Pancreas (tissue), 10 donors: ENCODE results near the gene KCNMA1. TPM values are rescaled to one million over a fixed set of nuclear protein-coding genes. Genes with fewer than 3 reads are reported as not detected.

Source experiments
- ATAC-seq, 4 donors: fragments of 200-7000 bp; cut with Tn5 transposase; one replicate each; pipeline versions ENCODE4 v1.8.0 to v1.9.1; 2020; ENCODE audit warnings: mild to moderate bottlenecking in 4 of 4, moderate library complexity in 4 of 4
- DNase-seq, 6 donors: peaks; one replicate each; pipeline ENCODE4 v3.0.0-alpha.2; 2020
- FAIRE-seq: peaks from 2 replicates; lab custom pipeline; 2012; peaks lifted over from hg19 to GRCh38; lab: Jason Lieb, UNC
- H3K27ac ChIP-seq, 4 donors: fragments of 200-600 bp; sonication (generic); 1 replicate in 3 of 4; 2 replicates in 1 of 4; pipeline versions ENCODE4 v1.5.0 to v1.8.0; 2020
- H3K27me3 ChIP-seq, 4 donors: fragments of 200-600 bp; one replicate each; pipeline ENCODE4 v1.8.0; 2021
- H3K36me3 ChIP-seq, 3 donors: fragments of 200-600 bp; sonication (generic) in 1 of 3; one replicate each; pipeline versions ENCODE4 v1.5.0 to v1.8.0; 2020 to 2021
- H3K4me1 ChIP-seq, 3 donors: fragments of 200-600 bp; one replicate each; pipeline ENCODE4 v1.8.0; 2021
- H3K4me3 ChIP-seq, 4 donors: fragments of 200-600 bp; sonication (generic) in 2 of 4; one replicate each; pipeline versions ENCODE4 v1.5.0 to v1.8.0; 2020 to 2021
- H3K9me3 ChIP-seq, 4 donors: fragments of 200-600 bp; one replicate each; pipeline ENCODE4 v1.8.0; 2021
- CTCF ChIP-seq, 4 donors: fragments of 200-600 bp; sonication (generic) in 3 of 4; IDR thresholded peaks; one replicate each; pipeline versions ENCODE4 v1.5.0 to v1.8.0; 2021; ENCODE audit warnings: antibody characterized with exemption in 4 of 4
- WGBS, 2 donors: extraction: QIAGEN DNeasy Blood & Tissue Kit; methylation state at CpG; one replicate each; pipeline ENCODE4 v1.1.7; 2013; 5-methylcytosine and 5-hydroxymethylcytosine counted together
- intact Hi-C, 3 donors: fragments of 100-400 bp; cut with DNase I; formaldehyde crosslinking; loops; one replicate each; pipeline versions ENCODE4 v1.11.1 to v1.14.2; 2022
- polyA plus RNA-seq, 2 donors: library from polyadenylated mRNA; stranded (reverse); fragments of 200-250 nt; gene quantifications; one replicate each; pipeline ENCODE4 v1.2.3, GENCODE V29; 2013
- total RNA-seq, 6 donors: library from RNA; stranded (reverse); fragmentation: NEBNext Ultra II Directional in 4 of 6; extraction: Animal tissue kit (Norgen Biotek cat#: 25700) in 4 of 6; gene quantifications; one replicate each; pipeline versions ENCODE4 v1.2.1 to v1.2.4, GENCODE V29; 2021 to 2023
- donor health status: healthy with polysubstance abuse.
- donor health status: DM: no; HTN: no; CAD: no; lungs with moderate emphysema.
- donor health status: DM: no; HTN: no; CAD: no.
- donor health status: control.
- donor health status: control.
- donor health status: Bipolar disorder and iron deficiency.
- donor health status: DM: yes; HTN: yes; CAD: no.
- donor health status: DM: no; HTN: no; CAD: no.
- donor health status: DM: no; HTN: no; CAD: no.
- donor health status: DM: yes; HTN: yes; CAD: no.

The KCNMA1 gene
- total and polyA plus RNA-seq, 8 donors, result 3.5 to 19.4 (median 9.3) TPM

GRCh38 chr10:77381750-77382149, 255.9 kb downstream of the KCNMA1 start:
- no peak for DNase-seq
- Histone ChIP-seq H3K36me3 (no peaks in the 10 kb centered on the region), H3K4me3 (no peak overlapping the region), H3K9me3 (no peaks in the 10 kb centered on the region), H3K4me1 (peaks cover 27 to 33% (median 28%) of the 10 kb centered on the region in 3 donors), H3K27me3 (no peaks in the 10 kb centered on the region), H3K27ac (no peak overlapping the region)
- WGBS, 2 donors, result 82 to 88% methylated on average over 4 of the region's 4 CpGs
- no peak for ATAC-seq
- no peak for FAIRE-seq
- intact Hi-C loops, result no loop called here
- TF ChIP-seq CTCF (IDR thresholded peaks at IDR 0.05), result no peak

- FAIRE-seq, result no peak
- intact Hi-C loops, result no loop called here
- no peak for ATAC-seq
- no peak for DNase-seq
- H3K27ac ChIP-seq, result no peak overlapping the region
- WGBS, 2 donors, result 94 to 96% methylated on average over 1 of the region's 1 CpG
- no peaks in the 10 kb centered on the region for H3K9me3 ChIP-seq
- no peak overlapping the region for H3K4me3 ChIP-seq
- no peaks in the 10 kb centered on the region for H3K27me3 ChIP-seq
- H3K4me1 ChIP-seq, result peaks cover 27 to 33% (median 29%) of the 10 kb centered on the region in 3 donors
- no peaks in the 10 kb centered on the region for H3K36me3 ChIP-seq
- no peak for TF ChIP-seq CTCF (IDR thresholded peaks at IDR 0.05)
These were observed 256.9 kb downstream of the KCNMA1 start for GRCh38 chr10:77380723-77381122.

GRCh38 chr10:77380191-77380590, 257.4 kb downstream of the KCNMA1 start:
- intact Hi-C loops, result no loop called here
- H3K27me3 ChIP-seq, result no peaks in the 10 kb centered on the region
- DNase-seq (no peak), FAIRE-seq (no peak), ATAC-seq (no peak)
- TF ChIP-seq CTCF (IDR thresholded peaks at IDR 0.05), result no peak
- 83 to 92% methylated on average over 3 of the region's 3 CpGs for WGBS, 2 donors
- no peaks in the 10 kb centered on the region for H3K36me3 ChIP-seq
- H3K27ac ChIP-seq, result no peak overlapping the region
- peaks cover 27 to 33% (median 29%) of the 10 kb centered on the region in 3 donors for H3K4me1 ChIP-seq
- H3K4me3 ChIP-seq, result no peak overlapping the region
- no peaks in the 10 kb centered on the region for H3K9me3 ChIP-seq

GRCh38 chr10:77378366-77379349, 258.9 kb downstream of the KCNMA1 start:
- no peak for TF ChIP-seq CTCF (IDR thresholded peaks at IDR 0.05)
- peak; percentile 38 to 65 (median 53) for ATAC-seq
- Histone ChIP-seq H3K27ac (peak overlapping the region in 2 of 4 donors; percentile 46 to 61), H3K4me3 (no peak overlapping the region), H3K27me3 (no peaks in the 10 kb centered on the region), H3K9me3 (no peaks in the 10 kb centered on the region), H3K36me3 (no peaks in the 10 kb centered on the region), H3K4me1 (peaks cover 27 to 33% (median 29%) of the 10 kb centered on the region in 3 donors)
- FAIRE-seq, result no peak
- 52 to 56% methylated on average over 4 of the region's 4 CpGs for WGBS, 2 donors
- intact Hi-C loops, result no loop called here
- DNase-seq, result no peak
